ENCODE results near the gene OR52I1.

The OR52I1 gene

DNA sequence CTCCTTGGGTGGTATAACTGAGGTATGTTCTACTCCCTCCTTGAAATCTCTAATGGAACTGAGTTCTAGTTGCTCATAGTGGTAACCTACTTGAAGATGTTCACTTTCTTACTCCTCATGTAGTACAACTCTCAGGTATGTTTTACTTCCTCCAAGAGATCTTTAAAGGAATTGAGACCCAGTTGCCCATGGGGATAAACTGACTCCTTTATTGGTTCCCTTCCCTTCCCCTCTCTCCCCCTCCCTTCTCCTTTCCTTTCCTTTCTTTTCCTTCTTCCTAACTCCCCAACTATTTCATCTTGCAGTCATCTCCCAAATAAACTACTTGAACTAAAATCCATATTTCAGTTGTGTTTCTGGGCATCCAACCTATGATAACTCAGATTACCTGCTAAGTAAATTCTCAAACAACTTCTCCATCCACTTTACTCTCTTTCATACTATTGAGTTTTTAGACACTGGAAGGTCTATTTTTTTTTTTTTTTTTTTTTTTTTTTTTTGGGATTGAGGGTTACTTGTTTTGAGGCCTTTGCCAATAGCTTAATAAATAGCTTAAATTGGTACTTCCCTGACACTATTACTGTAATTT lies 22.1 kb downstream of the OR52I1 start:
- DNase-seq: no peak

DNA sequence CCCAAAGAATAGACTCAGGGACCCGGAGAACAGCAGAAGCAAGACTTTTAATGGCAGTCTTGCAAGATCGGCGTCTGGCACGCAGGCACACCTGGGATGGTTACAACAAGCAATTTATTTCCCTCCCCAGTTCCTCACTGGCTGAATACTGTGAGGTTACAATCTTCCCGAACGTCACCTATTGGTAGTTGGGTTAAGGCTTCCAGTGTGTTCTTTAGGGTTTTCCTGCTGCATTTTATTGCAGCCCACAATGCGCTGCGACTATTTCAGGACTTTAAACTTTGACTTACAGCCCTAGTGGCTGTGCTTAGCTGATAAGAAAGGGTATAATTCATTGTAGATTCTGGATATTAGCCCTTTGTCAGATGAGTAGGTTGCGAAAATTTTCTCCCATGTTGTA lies 25.7 kb downstream of the OR52I1 start:
- DNase-seq: no peak

DNA sequence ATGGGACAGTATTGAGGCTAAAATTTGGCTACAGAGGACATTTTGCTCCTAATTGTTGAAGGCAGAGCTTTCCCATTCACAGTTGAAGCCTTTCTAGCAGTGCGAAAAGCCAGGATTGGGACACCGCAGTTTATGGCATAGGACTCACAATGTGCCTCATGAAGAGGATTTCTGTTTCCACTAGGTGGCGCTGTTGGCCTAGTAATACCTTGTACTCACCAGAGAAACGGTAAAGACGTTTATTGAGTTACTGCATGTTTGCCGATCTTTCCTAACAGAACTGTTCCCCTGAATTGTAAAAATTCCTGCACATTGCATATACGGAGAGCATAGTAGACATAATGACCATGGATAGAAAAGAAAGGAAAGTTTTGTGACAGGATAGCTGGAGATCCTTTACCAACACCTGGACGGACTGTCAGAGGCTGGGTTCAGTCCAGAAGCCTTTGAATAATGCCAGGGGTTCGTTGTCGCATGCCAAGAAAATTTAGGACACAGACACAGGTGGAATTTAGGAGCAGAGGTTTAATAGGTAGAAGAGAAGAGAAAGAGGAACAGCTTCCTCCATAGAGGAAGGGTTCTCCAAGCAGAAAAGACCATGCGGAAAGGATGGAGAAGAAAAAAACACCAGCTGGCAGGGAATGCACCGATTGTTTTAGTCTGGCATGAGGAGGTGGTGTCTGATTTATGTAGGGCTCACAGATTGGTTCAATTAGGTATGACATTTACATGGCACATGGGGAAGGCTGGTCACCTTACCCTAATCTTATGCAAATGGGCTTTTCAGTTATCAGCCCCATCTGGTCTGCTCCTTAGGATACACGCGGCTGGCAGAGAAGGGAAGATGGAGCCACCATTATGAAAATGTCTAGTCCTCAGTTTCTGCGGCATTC lies 32.6 kb downstream of the OR52I1 start:
- DNase-seq: peak; percentile 8 to 45

DNA sequence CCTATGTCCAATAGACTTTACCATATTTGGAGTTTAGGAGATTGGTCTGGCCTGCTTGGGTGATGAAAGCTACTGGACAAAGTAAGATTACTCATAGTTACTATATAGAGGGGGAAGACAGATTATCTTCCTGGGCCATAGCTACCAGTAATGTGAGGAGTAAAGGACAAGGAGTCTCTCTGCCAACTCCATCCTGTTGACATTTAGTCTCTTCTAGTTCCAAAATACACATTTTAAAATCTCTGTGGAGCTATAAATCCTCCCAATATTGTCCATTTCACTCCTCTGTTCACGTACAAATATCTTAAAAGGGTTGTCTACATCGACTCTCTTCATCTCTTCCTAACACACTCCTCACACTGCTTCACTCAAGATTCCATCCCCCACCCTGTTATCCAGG lies 42.3 kb downstream of the OR52I1 start:
- no peak for DNase-seq

DNA sequence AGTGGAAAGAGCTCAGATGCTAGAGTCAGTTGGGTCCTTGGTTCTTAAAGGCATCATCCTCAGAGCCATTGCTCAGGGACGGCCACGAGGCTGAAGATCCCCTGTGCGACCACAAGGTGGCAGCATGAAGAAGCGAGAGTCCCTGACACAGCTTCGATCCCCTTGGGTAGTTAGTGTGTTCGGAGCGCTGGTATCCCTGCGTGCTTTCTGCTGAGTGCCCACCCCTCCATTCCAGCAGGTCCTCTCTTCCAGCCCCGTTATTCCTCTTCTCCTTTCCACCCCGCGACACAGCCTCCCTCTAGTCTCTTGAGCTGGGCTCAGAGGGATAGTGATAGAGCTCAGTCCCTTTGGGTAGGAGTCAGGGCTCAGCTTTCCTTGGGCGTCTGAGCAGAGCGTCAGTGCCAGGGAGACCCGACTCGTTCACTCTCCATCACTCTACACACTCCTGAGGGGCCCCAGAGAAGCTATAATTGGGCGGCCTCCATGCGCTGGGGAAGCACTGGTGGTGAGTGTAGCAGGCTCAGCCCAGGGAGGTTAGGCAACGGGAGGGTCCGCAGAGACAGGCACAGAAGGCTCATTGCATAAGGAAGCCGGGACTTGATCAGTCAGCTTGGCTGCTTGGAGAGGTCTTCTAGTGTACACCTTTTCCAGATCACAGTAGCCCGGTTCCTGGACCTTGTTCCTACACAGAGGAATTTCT lies 43.3 kb downstream of the OR52I1 start, which contains the start of gene OR51D1:
Gene OR51D1 (plus strand): TSS at position 516 of the 700 bp plus-strand sequence. CDS start 2,314 bp downstream, outside the sequence.
- DNase-seq: peak; percentile 57 to 65

DNA sequence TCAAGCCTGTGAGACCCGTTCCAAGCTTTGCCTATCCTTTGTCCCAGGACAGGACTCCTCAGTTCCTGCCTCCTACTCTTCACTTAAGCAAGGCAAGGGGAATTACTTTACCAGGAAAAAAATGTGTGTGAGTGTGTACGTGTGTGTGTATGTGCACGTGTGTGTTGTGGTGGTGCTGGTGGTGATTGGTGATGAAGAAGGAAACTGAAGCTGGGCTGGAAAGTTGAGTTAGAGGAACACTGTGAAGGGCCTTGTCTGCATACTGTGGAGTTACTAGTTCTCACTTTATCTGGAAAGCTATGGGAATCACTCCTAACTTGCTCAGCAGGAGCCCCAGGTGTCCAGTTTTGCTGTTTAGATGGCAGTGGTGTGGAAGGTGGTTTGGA lies 43.8 kb downstream of the OR52I1 start:
- DNase-seq: no peak

DNA sequence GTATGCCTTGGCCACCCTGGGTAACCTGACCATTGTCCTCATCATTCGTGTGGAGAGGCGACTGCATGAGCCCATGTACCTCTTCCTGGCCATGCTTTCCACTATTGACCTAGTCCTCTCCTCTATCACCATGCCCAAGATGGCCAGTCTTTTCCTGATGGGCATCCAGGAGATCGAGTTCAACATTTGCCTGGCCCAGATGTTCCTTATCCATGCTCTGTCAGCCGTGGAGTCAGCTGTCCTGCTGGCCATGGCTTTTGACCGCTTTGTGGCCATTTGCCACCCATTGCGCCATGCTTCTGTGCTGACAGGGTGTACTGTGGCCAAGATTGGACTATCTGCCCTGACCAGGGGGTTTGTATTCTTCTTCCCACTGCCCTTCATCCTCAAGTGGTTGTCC lies 46.1 kb downstream of the OR52I1 start:
- DNase-seq: no peak

DNA sequence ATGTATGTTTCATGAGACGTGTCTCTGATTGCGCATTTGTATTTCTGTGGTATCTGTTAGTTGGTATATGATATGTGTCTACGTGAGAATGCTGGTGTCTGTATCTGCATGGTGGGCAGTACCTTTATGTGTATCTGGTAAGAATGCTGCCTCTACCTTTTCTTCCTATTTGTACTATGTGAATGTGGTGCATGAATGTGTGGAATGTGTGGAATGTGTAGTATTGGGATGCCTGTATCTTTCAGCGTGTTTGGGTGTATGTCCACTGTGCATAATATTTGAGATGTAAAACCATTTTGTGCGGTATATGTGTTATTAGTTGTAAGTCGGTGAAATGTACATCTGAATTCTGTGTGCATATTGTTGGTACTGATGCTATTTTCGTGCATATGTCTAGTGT lies 47.7 kb downstream of the OR52I1 start:
- DNase-seq: no peak

DNA sequence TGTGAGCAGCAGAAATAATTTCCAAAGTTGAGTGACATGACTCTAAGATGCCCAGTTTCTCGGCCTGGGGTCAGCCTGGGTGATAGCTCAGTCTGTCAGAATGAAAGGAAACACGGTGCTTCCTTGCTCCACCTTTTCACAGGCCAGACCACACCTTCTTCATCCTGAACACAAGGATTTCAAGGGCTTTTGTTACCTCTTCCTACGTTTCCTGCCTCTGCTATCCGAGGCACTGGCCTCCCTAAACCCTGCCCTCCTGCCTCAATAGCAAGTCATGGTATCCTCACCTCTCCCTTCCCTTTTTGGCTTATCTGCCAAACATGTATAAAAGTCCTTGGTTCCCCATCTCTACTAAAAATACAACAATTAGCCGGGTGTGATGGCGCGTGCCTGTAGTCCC lies 48.2 kb downstream of the OR52I1 start:
- no peak for DNase-seq

DNA sequence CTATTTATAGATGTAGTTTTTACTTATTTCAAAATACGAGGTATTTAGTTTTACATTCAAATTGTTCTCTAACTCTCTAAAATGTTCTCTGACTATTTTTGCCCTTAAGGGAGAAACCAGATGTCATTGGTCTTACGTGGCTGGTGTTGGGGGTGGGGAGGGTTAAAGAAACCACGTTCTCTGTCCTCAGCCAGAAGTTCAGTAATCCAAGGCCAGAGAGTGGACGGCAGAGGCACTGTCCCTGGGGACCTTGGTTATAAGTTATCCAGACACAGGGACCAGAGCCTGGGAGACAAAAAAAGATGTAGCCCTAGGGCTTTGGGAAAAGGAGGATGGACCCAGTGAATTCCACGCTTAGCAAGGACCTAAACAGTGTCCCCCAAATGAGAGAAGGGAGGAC lies 49.2 kb downstream of the OR52I1 start:
- DNase-seq: no peak

DNA sequence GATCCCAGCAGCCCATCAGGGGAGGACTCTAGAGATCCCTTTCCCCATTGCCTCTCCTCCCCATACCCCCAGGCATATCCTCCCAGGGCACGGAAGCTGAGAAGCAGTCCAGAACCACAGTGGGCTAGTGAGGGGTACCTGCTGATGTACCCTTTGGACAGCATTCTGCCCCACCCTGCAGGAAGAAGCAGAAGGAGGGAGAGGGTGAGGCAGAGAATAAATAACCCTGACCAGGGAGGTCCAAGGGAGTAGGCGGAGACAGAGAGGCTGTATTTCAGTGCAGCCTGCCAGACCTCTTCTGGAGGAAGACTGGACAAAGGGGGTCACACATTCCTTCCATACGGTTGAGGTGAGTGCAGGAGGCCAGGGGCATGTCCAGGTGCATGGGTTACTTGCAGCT lies 49.8 kb downstream of the OR52I1 start, which contains the start of gene OR51E1:
Gene OR51E1 (plus strand): TSS at position 301 of the 400 bp plus-strand sequence. CDS start 8,545 bp downstream, outside the sequence.
- no peak for DNase-seq

DNA sequence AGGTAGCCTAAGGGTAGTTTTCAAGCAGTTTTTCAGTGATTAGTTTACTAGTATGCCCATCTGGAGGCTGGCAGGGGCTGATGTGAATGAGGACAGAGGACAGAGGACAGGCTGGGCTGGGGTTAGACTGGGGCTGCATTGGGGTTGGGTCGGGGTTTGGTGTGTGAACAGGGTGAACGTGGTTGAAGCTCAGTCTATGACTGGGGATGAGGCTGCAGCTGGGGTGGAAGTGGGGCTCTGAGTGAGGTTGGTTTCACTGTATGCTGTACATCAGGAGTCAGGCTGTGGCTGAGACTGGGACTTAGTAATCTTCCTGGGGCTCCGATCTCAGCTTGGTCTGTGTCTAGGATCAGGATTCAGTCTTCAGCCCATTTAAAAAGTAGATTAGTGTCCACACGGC lies 50.4 kb downstream of the OR52I1 start:
- DNase-seq: no peak
